Neural cell (in vitro differentiated cells): ENCODE results near the gene EGFL7. TPM values are rescaled to one million over a fixed set of nuclear protein-coding genes. Genes with fewer than 3 reads are reported as not detected.

Experiments used
- H2AFZ ChIP-seq: fragments of 200-600, 300-800 bp; sonication (generic), shearing (Covaris generic); 2 replicates; pipeline ENCODE4 v1.6.0; 2014; ENCODE audit warnings: low read depth, mild to moderate bottlenecking, antibody characterized with exemption, low read length, moderate library complexity
- H3F3A ChIP-seq: fragments of 200-600 bp; shearing (Covaris generic); 2 replicates; pipeline ENCODE4 v1.6.1; 2016; ENCODE audit warnings: mild to moderate bottlenecking, moderate library complexity, mixed read lengths, antibody characterized with exemption, low read length; ENCODE audit not compliant: insufficient read depth, poor library complexity, severe bottlenecking
- H3K27ac ChIP-seq: fragments of 200-600, 300-800 bp; sonication (generic), shearing (Covaris generic); 2 replicates; pipeline ENCODE4 v1.5.1; 2014; ENCODE audit warnings: mild to moderate bottlenecking, low read length, moderate library complexity
- H3K27me3 ChIP-seq: fragments of 300-800, 200-600 bp; sonication (generic), shearing (Covaris generic); 2 replicates; pipeline ENCODE4 v1.6.0; 2014; ENCODE audit warnings: mild to moderate bottlenecking, low read depth, low read length, moderate library complexity; ENCODE audit not compliant: insufficient read depth
- H3K36me3 ChIP-seq: fragments of 300-800, 200-600 bp; sonication (generic), shearing (Covaris generic); 2 replicates; pipeline ENCODE4 v1.5.1; 2014; ENCODE audit warnings: mild to moderate bottlenecking, antibody characterized with exemption, low read length, moderate library complexity; ENCODE audit not compliant: insufficient read depth
- H3K4me2 ChIP-seq: fragments of 300-800, 200-600 bp; sonication (generic), shearing (Covaris generic); 2 replicates; pipeline ENCODE4 v1.6.0; 2014; ENCODE audit warnings: mild to moderate bottlenecking, low read length
- H3K4me3 ChIP-seq: fragments of 300-800, 200-600 bp; sonication (generic), shearing (Covaris generic); 2 replicates; pipeline ENCODE4 v1.5.1; 2014; ENCODE audit warnings: mild to moderate bottlenecking, low read length, moderate library complexity
- H3K79me2 ChIP-seq: fragments of 200-600 bp; shearing (Covaris generic); replicated peaks from 2 replicates; pipeline ENCODE4 v1.6.0; 2014; ENCODE audit warnings: mild to moderate bottlenecking, low read length, moderate library complexity; ENCODE audit not compliant: insufficient read depth
- H3K9ac ChIP-seq: fragments of 300-800, 200-600 bp; sonication (generic), shearing (Covaris generic); 2 replicates; pipeline ENCODE4 v1.6.1; 2016; ENCODE audit warnings: mild to moderate bottlenecking, low read length, mixed read lengths
- H3K9me2 ChIP-seq: fragments of 200-600 bp; shearing (Covaris generic); 2 replicates; pipeline ENCODE4 v1.6.1; 2016; ENCODE audit warnings: mild to moderate bottlenecking, low read length, mixed read lengths; ENCODE audit not compliant: insufficient read depth
- H3K9me3 ChIP-seq: fragments of 200-600, 300-800 bp; sonication (generic), shearing (Covaris generic); 2 replicates; pipeline ENCODE4 v1.6.1; 2016; ENCODE audit warnings: mild to moderate bottlenecking, mixed run types, low read length, moderate library complexity, mixed read lengths
- H4K20me1 ChIP-seq: fragments of 200-600 bp; shearing (Covaris generic); 2 replicates; pipeline ENCODE4 v1.6.1; 2016; ENCODE audit warnings: mild to moderate bottlenecking, mixed run types; ENCODE audit not compliant: insufficient read depth
- CTCF ChIP-seq: fragments of 450-650 bp; IDR thresholded peaks from 2 replicates; pipeline ENCODE4 v1.5.1; 2014; ENCODE audit warnings: antibody characterized with exemption, mild to moderate bottlenecking, moderate library complexity; ENCODE audit not compliant: poor library complexity, severe bottlenecking
- EP300 ChIP-seq: fragments of 450-650 bp; conservative IDR thresholded peaks from 2 replicates; pipeline ENCODE4 v1.6.1; 2014; ENCODE audit warnings: antibody characterized with exemption, mild to moderate bottlenecking, moderate library complexity; ENCODE audit not compliant: poor library complexity, severe bottlenecking
- EZH2 ChIP-seq: fragments of 200-600, 300-800 bp; shearing (Covaris generic), sonication (generic); IDR thresholded peaks from 2 replicates; pipeline ENCODE4 v1.6.1; 2014; ENCODE audit warnings: antibody characterized with exemption, low read length, borderline replicate concordance, mild to moderate bottlenecking; ENCODE audit not compliant: insufficient read depth, poor library complexity, severe bottlenecking
- MXI1 ChIP-seq: fragments of 450-650 bp; conservative IDR thresholded peaks from 2 replicates; pipeline ENCODE4 v1.6.1; 2014; ENCODE audit warnings: antibody characterized with exemption, mild to moderate bottlenecking; ENCODE audit not compliant: poor library complexity, severe bottlenecking
- RAD21 ChIP-seq: fragments of 450-650 bp; conservative IDR thresholded peaks from 2 replicates; pipeline ENCODE4 v1.6.1; 2014; ENCODE audit warnings: antibody characterized with exemption, mild to moderate bottlenecking, moderate library complexity
- TAF1 ChIP-seq: IDR thresholded peaks from 2 replicates; pipeline ENCODE4 v1.6.1; 2012; ENCODE audit warnings: low read depth
- polyA plus RNA-seq: library from polyadenylated mRNA; depleted of rRNA; stranded (reverse); fragments of >200 nt; gene quantifications from 2 replicates; pipeline ENCODE4 v1.2.3, GENCODE V29; 2014
- TF ChIP-seq, protein P1 (sequence below): IDR thresholded peaks from 2 replicates; pipeline ENCODE4 v1.6.1; 2012; ENCODE audit warnings: borderline replicate concordance

EGFL7 gene
- polyA plus RNA-seq, 1 donor from 2014 or later, result 12.5 TPM

- H3K4me3 ChIP-seq, result no peak overlapping the region
- H3K9me3 ChIP-seq, result no peaks in the 10 kb centered on the region
- no peak overlapping the region for H3K27ac ChIP-seq
- no peaks in the 10 kb centered on the region for H3K79me2 ChIP-seq
- no peak overlapping the region for H3K4me2 ChIP-seq
- no peak for TF ChIP-seq EP300
- TF ChIP-seq, protein P1, sequence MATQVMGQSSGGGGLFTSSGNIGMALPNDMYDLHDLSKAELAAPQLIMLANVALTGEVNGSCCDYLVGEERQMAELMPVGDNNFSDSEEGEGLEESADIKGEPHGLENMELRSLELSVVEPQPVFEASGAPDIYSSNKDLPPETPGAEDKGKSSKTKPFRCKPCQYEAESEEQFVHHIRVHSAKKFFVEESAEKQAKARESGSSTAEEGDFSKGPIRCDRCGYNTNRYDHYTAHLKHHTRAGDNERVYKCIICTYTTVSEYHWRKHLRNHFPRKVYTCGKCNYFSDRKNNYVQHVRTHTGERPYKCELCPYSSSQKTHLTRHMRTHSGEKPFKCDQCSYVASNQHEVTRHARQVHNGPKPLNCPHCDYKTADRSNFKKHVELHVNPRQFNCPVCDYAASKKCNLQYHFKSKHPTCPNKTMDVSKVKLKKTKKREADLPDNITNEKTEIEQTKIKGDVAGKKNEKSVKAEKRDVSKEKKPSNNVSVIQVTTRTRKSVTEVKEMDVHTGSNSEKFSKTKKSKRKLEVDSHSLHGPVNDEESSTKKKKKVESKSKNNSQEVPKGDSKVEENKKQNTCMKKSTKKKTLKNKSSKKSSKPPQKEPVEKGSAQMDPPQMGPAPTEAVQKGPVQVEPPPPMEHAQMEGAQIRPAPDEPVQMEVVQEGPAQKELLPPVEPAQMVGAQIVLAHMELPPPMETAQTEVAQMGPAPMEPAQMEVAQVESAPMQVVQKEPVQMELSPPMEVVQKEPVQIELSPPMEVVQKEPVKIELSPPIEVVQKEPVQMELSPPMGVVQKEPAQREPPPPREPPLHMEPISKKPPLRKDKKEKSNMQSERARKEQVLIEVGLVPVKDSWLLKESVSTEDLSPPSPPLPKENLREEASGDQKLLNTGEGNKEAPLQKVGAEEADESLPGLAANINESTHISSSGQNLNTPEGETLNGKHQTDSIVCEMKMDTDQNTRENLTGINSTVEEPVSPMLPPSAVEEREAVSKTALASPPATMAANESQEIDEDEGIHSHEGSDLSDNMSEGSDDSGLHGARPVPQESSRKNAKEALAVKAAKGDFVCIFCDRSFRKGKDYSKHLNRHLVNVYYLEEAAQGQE, result no peak
- TF ChIP-seq TAF1, result no peak
- TF ChIP-seq MXI1, result no peak
- TF ChIP-seq CTCF, result no peak
- TF ChIP-seq RAD21, result no peak
- TF ChIP-seq EZH2, result no peak
- no peaks in the 10 kb centered on the region for H4K20me1 ChIP-seq
- H2AFZ ChIP-seq, result no peak overlapping the region
- no peaks in the 10 kb centered on the region for H3K36me3 ChIP-seq
- no peaks in the 10 kb centered on the region for H3K9me2 ChIP-seq
- H3K27me3 ChIP-seq, result no peaks in the 10 kb centered on the region
- H3K9ac ChIP-seq, result no peak overlapping the region
- no peaks in the 10 kb centered on the region for H3F3A ChIP-seq
Observed at GRCh38 chr9:136656183-136656738, 6.5 kb upstream of the EGFL7 start.

DNA sequence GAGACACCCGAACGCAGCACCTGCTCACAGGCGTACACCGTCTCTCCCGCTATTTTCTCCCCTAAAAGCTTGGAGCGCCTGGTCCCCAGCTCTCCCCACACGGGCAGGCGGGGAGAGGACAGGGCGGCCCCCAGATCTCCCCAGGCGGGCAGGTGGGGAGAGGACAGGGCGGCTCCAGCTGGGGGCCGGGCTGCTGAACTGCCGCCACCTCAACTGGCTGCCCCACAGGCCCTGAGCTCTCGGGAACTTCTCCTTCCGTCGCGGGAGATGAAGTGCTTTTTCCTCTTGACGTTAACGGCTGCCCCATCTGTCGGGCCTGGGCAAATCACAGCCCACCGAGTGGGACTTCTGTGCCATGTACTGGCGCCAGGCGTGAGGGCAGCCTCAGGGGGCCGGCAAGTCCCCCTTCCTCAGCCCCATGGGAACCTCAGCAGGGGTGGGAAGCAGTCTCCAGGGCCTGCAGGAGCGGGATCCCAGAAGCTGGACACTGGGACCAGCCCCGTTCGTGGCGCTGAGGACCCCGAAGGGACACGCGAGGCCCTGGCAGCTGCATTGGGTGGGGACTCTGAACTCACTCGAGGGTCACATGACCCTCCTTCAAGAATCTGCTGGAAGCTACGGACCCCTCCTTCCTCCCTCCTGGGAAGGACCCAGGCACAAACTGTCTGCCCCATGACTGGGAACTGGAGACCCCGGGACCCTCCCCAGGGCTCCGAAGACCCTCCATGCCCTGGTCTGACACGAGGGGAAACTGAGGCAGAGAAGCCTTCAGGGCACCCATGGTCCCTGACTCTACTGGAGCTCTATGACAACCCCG, 5.7 kb upstream of the EGFL7 start:
- Histone ChIP-seq H3K27ac (no peak overlapping the region), H3K4me2 (no peak overlapping the region), H3K4me3 (no peak overlapping the region)

More for the DNA sequence above, 5.7 kb upstream of the EGFL7 start:
- TF ChIP-seq, protein P1, result no peak
- Histone ChIP-seq H4K20me1 (no peaks in the 10 kb centered on the region), H3K36me3 (no peaks in the 10 kb centered on the region), H3F3A (no peaks in the 10 kb centered on the region), H3K79me2 (no peaks in the 10 kb centered on the region), H2AFZ (no peak overlapping the region), H3K27me3 (no peaks in the 10 kb centered on the region), H3K9ac (no peak overlapping the region), H3K9me3 (no peaks in the 10 kb centered on the region), H3K9me2 (no peaks in the 10 kb centered on the region)
